A549 (cell line): Measurements from ENCODE around the gene EIF6.

Source experiments
- HDAC2 ChIP-seq: fragments of 200-600 bp; sonication (generic); IDR thresholded peaks from 2 replicates; pipeline ENCODE4 v1.6.1; 2016
- MAZ ChIP-seq: fragments of 150-350 bp; IDR thresholded peaks from 2 replicates; pipeline ENCODE4 v1.6.1; 2014; ENCODE audit warnings: antibody characterized with exemption, low read depth, low read length, borderline replicate concordance
- MYC ChIP-seq: IDR thresholded peaks from 2 replicates; pipeline ENCODE4 v1.6.1; 2012; ENCODE audit warnings: mild to moderate bottlenecking, inconsistent platforms, low read length, improper control_type of control experiment, borderline replicate concordance
- RNF2 ChIP-seq: fragments of 200-600 bp; sonication (generic); IDR thresholded peaks from 2 replicates; pipeline ENCODE4 v1.6.1; 2016; ENCODE audit warnings: low read depth, mild to moderate bottlenecking, antibody characterized with exemption, moderate library complexity, borderline replicate concordance
- ZNF302 ChIP-seq: fragments of 250-450 bp; sonication (Bioruptor Pico); IDR thresholded peaks from 2 replicates; pipeline ENCODE4 v1.9.0; 2021; ENCODE audit warnings: inconsistent platforms, mild to moderate bottlenecking, moderate library complexity
- TF ChIP-seq, protein P1 (sequence below): fragments of >200 bp; sonication (Bioruptor Twin); formaldehyde crosslinking; IDR thresholded peaks from 3 replicates; pipeline ENCODE4 v1.5.1; 2016
- TF ChIP-seq, protein P2 (sequence below): fragments of 200-600 bp; sonication (generic); IDR thresholded peaks from 2 replicates; pipeline ENCODE4 v1.6.1; 2016; ENCODE audit warnings: antibody characterized with exemption, mild to moderate bottlenecking, moderate library complexity
- TF ChIP-seq, protein P3 (sequence below): IDR thresholded peaks from 2 replicates; pipeline ENCODE4 v1.6.1; 2012
- TF ChIP-seq, protein P4 (sequence below): fragments of 250-450 bp; sonication (Bioruptor Pico); IDR thresholded peaks from 2 replicates; pipeline ENCODE4 v1.5.0; 2020; ENCODE audit warnings: low read depth, mild to moderate bottlenecking, moderate library complexity

DNA sequence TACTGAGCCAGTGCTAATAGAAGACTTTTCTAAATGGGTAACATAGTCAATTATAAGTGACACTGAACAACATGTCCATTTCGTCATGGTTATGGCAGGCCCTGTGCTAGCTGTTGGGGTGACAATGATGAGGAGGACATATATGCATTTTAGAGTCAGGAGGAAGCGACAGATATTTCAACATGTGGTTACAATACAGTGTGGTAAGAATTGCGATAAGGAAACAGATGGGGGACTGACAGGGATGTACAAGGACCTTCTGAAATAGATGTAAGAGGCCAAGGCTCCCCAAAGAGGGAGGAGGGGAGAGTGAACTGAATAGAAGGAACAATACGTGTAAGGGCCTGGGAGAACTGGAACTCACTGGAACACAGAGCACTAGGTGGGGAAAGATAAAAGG, 46.4 kb downstream of the EIF6 start:
- TF ChIP-seq, protein P1, sequence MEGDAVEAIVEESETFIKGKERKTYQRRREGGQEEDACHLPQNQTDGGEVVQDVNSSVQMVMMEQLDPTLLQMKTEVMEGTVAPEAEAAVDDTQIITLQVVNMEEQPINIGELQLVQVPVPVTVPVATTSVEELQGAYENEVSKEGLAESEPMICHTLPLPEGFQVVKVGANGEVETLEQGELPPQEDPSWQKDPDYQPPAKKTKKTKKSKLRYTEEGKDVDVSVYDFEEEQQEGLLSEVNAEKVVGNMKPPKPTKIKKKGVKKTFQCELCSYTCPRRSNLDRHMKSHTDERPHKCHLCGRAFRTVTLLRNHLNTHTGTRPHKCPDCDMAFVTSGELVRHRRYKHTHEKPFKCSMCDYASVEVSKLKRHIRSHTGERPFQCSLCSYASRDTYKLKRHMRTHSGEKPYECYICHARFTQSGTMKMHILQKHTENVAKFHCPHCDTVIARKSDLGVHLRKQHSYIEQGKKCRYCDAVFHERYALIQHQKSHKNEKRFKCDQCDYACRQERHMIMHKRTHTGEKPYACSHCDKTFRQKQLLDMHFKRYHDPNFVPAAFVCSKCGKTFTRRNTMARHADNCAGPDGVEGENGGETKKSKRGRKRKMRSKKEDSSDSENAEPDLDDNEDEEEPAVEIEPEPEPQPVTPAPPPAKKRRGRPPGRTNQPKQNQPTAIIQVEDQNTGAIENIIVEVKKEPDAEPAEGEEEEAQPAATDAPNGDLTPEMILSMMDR = no peak
- no peak for TF ChIP-seq HDAC2
- TF ChIP-seq MAZ = no peak
- no peak for TF ChIP-seq RNF2
- no peak for TF ChIP-seq MYC
- TF ChIP-seq, protein P2, sequence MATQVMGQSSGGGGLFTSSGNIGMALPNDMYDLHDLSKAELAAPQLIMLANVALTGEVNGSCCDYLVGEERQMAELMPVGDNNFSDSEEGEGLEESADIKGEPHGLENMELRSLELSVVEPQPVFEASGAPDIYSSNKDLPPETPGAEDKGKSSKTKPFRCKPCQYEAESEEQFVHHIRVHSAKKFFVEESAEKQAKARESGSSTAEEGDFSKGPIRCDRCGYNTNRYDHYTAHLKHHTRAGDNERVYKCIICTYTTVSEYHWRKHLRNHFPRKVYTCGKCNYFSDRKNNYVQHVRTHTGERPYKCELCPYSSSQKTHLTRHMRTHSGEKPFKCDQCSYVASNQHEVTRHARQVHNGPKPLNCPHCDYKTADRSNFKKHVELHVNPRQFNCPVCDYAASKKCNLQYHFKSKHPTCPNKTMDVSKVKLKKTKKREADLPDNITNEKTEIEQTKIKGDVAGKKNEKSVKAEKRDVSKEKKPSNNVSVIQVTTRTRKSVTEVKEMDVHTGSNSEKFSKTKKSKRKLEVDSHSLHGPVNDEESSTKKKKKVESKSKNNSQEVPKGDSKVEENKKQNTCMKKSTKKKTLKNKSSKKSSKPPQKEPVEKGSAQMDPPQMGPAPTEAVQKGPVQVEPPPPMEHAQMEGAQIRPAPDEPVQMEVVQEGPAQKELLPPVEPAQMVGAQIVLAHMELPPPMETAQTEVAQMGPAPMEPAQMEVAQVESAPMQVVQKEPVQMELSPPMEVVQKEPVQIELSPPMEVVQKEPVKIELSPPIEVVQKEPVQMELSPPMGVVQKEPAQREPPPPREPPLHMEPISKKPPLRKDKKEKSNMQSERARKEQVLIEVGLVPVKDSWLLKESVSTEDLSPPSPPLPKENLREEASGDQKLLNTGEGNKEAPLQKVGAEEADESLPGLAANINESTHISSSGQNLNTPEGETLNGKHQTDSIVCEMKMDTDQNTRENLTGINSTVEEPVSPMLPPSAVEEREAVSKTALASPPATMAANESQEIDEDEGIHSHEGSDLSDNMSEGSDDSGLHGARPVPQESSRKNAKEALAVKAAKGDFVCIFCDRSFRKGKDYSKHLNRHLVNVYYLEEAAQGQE = no peak
- TF ChIP-seq, protein P3, sequence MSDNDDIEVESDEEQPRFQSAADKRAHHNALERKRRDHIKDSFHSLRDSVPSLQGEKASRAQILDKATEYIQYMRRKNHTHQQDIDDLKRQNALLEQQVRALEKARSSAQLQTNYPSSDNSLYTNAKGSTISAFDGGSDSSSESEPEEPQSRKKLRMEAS = no peak
- TF ChIP-seq ZNF302 = no peak
- TF ChIP-seq, protein P4, sequence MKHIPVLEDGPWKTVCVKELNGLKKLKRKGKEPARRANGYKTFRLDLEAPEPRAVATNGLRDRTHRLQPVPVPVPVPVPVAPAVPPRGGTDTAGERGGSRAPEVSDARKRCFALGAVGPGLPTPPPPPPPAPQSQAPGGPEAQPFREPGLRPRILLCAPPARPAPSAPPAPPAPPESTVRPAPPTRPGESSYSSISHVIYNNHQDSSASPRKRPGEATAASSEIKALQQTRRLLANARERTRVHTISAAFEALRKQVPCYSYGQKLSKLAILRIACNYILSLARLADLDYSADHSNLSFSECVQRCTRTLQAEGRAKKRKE (CRISPR knock-in tag) = no peak
